GM21619 (cell line): ENCODE measurements around the gene SMARCA2.

Experiments used
- ATAC-seq: cut with Tn5 transposase; IDR thresholded peaks from one replicate; pipeline ENCODE4 v1.9.1; 2021; ENCODE audit not compliant: unreplicated experiment

The SMARCA2 gene

DNA sequence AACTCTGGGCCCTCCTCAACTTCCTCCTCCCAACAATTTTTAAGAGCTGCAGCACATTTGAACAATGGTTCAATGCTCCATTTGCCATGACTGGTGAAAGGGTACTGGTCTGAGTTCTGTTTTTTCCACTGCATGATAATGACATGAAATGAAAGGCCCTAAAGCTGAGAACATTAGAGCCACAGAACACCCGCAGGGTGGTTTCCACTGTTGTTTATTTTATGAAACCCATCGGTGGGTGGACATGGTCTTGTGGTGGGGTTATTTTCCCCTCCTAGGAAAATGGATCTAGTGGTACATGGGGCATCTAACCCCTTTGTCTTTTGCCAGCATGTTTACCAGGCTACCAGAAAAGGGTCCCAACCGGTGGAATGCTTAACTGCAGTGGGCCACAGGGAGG lies 71.8 kb downstream of the SMARCA2 start:
- ATAC-seq = no peak

DNA sequence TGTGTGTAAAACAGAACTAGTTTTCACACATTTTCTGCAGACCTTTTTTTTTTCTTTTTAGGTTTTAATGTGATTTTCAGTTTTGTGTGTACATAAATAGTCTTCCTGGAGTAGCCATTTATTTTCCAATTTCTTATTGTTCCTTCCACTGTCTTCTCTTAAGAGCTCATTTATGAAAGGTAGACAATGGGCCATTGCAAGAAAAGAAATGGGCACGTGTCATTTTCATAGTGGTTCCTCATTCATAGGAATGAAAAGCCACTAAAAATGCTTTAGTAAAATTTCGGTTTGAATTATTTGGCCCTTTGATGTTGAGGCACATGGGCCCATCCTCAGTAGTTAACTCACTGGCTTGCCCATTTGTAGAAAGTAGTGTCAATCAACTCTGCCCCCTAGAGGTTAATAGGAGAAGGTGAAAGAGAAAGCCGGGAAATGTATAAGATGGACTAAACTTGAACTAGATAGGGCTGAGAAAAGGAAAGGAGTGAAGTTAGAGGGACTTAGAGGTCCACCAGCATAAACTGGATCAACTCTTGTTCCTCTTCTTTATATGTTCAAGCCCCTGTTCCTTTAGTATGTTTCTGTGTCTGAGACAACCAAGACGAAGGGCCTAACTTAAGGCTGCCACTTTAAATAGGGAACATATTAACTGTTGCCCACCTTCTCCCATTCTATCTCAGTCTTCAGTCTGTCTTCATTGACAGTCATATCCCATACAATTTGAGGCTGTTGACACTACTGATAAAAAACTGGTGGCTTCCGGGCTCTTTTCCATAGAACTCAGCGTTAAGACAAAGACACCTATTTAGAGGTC lies 72.6 kb downstream of the SMARCA2 start:
- peak; percentile 83 for ATAC-seq

DNA sequence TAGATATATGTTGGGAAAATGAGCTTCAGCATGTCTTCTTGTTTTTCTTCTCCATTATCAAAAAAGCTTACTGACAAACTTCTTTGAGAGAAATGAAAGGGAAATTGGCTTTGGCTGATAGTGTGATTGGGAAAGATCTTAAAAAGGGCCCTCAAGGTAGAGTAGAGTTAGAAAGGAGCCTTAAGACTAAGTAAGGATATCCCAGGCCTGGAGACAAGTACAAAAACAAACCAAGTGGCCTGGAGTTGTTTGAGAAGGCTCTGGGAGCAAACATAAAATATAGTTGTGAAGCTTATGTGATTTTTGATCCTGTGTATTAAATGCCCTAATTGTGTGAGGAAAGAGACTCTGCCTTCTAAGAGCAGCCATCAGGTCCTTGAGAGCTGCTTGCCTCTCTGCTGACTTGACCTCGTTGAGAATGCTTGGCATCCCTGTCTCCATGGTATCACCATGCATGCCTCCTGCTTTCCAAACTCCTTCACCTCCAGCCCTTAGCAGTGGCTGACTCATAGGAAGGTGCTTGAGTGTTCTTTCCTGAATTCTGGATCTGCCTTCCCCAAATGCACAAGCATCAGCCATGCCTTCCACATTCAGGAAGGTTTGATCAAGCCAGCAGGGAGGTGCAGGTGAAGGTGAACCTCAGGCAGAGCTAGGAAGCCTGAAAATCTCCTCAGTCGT lies 78.9 kb downstream of the SMARCA2 start:
- ATAC-seq = no peak

DNA sequence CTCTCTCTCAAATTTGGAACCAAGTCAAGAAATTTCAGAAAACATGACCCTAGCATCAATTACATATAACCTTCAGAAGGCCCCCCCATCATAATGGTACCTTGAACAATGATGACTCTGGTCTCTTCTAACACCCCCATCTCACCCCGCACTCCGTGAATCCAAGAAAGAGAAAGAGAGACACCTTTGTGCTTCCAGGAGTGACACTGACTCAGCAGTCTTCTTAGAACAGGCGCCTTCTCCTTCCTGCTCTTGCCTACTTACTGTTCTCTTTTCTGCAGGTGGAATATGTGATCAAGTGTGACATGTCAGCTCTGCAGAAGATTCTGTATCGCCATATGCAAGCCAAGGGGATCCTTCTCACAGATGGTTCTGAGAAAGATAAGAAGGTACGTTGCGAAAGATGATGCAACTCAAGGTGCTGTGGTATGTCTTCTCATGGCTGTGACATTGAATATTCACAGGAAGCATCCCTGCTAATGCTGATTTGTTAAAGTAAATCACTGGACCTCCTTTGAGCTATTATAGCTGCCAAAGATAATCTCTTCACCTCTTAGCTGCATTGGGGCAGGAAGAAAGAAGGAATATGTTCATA lies 81.3 kb downstream of the SMARCA2 start:
- no peak for ATAC-seq

DNA sequence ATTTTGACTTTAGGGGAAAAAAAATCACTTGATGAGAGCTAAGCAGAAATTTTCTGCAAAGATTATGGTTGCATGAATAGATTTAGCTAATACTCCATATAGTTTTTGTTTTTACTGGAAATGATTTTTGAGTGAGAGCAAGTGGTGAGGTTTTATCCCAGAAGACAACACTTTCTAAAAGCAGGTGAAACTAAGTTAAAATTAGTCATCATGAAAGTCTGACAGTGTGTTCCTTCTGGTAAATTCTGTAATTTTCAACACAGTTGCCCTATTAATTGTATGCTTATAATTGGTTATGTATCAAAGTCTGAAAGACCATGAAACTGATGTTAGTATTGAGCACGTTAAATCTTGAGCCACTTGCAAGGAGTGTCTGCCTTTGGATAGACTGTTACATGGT lies 91.5 kb downstream of the SMARCA2 start:
- no peak for ATAC-seq

DNA sequence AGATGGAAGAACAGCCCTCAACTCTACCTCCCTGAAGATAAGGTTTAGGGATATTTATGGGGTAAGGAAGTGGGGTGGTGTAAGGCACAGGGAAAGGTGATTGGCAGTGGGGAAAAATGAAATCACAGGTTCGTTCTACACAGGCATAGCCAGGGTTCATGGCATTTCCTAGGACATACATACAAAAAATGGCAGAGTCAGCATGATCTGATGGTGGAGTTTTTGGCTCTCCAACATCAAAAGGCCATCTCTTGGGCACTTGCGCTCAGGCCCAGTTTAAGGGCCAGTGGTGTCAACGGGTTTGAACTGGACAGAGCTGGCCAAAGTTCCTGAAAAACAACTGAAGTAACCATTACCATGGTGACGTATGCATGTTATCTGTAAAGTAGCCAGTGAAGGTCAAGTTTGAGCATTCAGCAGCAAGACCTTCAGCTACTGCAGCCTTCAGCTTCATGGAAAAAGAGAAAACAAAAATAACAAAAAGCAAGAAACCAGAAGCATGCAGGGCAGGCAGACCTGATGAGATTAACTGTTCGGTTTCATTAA lies 92.8 kb downstream of the SMARCA2 start:
- ATAC-seq = no peak

DNA sequence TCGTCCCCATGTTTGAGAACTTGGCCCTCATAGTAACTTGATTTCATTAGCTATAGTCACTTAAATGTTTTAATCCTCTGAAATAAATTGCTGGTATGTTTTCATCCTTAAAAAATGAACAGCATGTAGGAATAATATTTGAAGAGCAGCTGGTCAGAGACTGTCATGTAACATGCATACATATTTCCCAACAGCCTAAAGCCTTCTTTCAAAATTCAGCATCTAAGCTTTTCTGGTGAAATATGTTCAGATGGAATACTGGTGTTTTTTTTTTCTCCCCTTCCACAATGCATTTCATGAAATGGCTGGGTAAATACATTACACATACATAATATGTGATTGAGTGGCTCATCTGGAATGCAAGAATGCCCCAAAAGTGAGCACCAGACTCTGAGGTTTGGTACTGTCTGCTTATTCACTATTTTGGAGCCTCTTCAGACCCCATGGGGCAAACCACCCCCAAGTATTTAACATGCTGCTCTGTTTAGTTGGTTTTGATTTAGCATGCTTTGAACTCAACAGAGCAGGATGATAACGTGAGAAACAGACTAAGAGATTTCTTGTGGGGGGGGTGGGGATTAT lies 94.0 kb downstream of the SMARCA2 start:
- no peak for ATAC-seq

DNA sequence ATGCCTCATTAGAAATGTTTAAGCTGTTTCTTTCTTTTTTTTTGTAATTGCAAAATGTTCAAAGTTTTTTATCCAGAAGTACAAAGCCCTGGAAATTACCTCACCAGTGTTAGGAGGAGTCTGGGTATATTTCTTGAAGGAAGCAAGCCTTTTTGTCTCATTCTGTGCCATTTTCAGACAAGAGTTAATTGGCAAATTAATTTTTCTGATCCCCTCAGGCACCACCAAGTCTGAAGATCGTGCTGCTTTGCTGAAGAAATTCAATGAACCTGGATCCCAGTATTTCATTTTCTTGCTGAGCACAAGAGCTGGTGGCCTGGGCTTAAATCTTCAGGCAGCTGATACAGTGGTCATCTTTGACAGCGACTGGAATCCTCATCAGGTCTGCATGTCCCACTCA lies 94.9 kb downstream of the SMARCA2 start:
- ATAC-seq = no peak

DNA sequence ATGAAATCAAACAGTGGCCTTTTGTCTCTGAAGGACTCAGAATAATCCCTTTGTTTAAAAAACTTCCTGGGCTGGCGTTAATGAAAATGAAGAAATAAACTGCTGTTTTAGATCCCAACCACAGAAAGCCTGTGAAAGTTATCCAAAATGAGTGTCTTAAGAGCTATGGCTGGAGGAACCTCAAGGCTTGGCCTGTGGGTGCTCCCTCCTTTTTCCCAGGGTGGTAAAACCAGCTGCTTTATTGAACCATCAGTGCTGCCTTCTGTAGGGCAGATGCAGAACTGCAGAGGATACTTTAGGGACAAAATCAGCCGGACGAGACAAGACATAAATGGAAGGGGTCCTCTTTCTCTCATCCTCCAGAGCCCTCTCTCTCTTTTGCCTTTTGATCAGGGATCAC lies 100.9 kb downstream of the SMARCA2 start:
- ATAC-seq = no peak

DNA sequence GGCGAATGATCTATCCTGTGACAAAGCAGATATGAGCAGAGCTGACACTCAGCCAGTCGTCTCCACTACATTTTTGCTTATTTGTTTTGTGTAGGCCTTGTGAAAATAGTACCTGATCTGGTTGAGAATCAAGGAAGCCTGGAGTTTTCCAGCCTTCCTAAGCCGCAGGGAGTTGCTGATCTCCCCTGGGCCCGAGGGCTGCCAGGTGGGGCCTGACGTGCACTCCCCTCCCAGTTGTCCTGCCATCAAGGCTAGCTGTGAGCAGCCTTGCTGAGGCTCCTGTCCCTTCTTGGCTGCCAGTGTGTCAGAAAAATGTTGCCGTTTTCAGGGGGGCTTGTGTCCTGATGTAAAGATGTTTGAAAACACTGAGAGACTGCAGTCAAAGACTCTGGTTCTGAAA lies 102.4 kb downstream of the SMARCA2 start:
- no peak for ATAC-seq

DNA sequence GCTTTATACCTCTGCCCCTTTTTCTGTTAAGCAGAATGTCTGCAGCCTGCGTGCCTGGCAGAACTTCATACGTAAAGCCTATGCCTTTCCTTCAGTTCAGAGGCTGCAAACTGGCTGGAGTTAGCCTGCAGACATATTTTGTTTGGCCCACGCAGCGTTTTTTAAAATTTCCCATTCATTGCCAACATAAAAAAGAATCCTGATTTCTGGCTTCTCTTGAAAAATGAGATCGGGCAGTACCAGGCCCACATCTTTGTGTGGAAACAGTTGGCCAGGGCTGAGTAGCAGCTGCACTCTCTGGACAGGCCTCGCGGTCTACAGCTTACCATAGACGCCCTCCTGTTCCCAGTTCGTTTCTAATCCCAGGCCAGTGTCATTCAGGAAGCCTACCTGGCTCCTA lies 104.4 kb downstream of the SMARCA2 start:
- ATAC-seq = no peak

DNA sequence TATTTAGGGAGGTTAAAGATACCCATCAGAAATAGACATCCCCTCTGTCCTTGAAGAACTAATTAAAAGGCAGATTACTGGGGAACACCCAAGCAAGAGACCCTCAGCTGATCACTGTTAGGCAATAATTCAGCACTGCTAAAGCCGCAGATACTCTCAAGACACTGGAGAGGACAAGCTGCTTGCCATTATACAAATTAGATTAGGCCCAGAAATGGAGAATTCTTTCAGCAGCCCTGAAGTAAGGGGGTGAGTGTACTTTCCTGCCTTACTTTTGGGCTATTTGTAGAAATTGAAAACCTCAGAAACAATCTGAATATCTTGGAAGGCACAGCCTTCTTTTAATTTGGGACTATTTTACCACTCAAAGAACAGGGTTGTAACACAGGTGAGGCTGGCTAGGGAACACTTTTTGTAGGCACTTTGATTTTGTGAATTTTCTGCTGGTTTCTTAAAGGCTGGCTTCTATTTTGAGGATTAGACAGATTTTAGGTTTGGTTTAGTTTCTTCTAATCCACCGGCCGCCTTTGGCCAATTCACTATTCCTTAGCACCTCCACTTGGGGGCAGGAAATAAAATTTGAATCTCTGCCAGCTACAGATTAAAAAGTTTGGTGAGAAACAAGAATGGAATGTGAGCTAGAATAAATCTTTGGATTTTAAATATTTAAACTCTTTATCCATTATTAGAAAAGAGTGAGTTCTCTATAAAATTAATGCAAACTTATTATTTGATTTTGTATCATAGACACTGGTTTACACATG lies 106.0 kb downstream of the SMARCA2 start:
- no peak for ATAC-seq

DNA sequence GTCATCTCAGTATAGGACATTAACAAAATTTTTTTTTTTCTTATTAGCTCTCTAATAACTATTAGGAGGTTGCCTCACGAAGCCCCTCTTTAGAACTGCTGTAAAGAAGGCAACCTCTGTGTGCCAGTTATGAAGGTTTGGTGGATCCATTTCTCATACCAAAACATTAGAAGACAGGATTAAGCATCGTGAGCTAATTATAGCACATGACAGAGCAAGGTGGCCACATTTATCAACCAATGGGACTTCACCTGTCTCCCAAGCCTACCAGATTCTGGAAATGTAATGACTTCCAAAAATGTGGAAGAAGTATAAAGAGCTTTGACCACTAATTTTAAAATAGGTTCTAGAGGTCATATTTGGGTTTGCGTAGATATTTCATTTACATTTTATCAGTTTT lies 107.2 kb downstream of the SMARCA2 start:
- no peak for ATAC-seq

DNA sequence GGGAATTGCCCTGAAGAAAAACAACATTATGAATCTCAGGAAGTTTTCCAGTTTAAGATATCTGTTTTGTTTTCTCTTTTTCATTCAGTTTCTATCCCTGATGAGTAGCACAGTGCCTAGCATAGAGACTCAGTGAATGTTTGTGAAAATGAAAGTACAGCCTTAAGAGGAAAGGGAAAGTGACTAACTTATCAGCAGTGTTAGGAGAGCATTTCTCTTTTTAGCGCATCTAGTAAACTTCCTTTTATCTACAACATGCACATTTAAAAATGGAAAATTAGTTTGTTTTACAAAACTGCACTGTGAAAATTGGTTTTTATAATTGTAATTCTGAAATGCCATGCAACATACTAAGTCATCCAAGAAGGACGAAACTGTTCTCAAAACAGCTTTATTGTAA lies 110.8 kb downstream of the SMARCA2 start:
- ATAC-seq = peak; percentile 95

DNA sequence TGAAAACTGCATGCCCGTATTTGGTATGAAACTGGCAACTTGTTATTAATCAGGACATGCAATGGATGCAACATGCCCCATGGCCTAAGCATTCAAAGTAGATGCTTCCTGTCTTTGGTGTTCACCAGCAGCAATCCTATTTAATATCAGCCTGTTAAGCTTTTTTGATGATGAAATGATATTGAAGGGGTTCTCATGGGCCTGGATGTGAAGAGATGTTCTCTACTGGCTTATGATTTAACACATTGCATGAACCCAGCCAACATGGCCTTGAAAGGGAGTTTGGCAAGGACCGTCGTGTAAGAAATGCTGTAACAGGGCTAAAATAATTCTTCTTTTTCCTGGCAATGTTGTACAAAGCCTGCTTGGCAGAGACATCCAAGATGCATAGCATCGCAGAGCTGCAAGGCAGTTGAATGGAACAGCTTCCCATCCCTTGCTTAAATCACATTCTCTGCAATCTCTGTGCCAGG lies 111.2 kb downstream of the SMARCA2 start:
- no peak for ATAC-seq

DNA sequence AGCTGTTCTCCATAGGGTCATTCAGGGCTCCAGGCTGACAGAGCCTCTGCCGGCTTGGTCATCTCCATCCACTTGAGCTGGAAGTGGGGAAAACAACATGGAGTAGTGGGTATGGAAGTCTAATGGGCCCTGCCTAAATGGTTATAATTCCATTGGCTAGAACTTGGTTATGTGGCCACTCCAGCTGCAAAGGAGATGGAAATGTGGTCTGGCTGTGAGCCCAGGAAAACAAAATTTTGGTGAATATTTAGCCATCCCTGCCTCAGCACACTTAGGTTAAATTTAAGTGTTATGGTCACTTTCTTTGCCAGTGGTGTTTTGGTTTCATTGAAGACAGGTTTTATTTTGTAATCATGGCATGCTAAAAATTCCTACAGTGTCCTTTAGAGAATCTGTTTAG lies 112.3 kb downstream of the SMARCA2 start:
- no peak for ATAC-seq

DNA sequence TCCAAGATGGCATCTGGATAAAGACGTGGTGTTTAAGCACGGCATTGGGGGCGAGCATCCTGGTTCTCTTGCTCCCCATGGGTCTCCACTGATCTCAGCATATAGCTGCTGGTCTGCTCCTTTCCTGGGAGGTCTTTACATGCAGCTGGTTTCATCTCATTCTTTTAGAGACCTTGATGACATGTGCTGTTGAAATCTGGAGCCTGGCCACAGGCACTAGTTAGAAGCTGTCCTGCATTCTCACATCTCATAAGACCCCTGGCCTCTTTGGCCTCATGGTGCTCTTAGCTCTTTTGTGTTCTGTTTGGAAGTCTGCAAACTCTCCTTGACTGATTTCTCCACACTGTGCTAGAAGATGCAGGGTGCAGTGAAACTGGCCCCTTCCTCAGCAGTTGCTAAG lies 113.0 kb downstream of the SMARCA2 start:
- no peak for ATAC-seq

DNA sequence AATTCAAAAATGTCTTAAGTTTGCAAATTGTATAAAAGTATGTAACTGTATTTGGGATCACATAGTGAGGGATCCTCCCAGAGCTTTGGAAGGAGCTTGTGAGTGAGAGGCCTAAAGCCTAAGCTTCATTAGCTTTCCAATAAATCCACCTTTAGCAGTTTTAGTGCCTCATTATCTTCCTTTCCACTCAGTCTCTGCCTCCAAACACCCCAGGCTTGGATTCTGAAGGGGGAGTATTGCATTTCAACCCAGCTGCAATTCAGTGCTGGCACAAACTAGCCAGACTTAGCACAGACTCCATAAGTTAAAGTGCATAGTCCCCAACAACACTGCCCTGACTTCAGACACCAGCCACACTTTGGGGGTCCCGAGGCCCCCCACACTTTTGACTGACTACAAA lies 113.5 kb downstream of the SMARCA2 start:
- ATAC-seq = no peak

DNA sequence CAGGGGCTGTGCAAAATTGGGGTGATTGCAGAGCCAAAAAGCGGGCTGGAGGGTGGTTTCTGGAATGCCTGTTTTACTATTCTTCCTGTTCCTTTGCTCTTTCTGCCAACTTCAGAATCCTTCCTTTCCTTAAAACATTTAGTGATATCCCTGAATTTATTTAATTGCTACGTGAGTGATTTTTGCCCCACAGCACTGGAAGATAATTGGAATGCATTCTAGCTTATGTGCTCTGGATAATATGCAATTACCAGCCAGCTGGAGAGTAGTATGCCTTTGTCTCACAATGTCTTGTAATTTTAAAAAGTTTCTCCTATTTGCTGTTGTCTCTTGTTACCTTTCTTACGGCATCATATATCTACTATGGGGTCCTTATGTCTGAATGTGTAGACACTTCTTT lies 115.8 kb downstream of the SMARCA2 start:
- no peak for ATAC-seq

DNA sequence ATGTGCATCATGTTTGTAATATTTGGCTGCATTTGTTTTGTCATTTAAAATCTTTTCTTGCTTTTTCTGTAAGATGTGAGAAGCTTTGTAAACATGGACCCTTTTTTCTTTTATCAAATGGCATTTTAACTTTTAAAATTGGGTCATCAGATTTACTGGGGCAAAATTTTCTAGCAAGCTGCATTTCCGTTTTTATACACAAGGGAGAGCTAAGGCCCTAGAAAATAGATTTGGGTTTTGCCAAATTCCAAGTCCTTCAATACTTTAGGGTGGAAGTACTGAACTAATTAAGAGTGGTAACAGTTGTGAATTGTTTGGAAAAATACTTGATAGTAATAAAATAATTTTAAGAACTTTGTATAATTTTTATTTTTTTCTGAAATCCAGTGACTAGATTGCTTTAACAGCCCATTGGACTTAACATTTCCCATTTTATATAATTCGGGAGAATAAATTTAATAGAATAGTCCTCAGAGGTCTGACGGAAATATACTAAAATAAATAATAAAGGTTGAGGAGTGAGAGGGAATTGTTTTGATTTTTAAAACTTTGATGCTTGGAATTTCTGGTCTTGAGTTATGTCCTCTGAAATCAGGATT lies 117.4 kb downstream of the SMARCA2 start:
- ATAC-seq = no peak
